ENCODE measurements around the gene SUPT4H1. TPM values are rescaled to one million over a fixed set of nuclear protein-coding genes. Genes with fewer than 3 reads are reported as not detected.

Gene SUPT4H1
- total and polyA plus RNA-seq, 9 of the 15 experiments (the other 6 are each of a cell fraction or from before 2014, with no cell fraction given): 62.1 to 320 (median 117) TPM

- TF ChIP-seq ZNF766 (CRISPR knock-in tag; conservative IDR thresholded peaks at IDR 0.05) (peak; percentile 19; the same call in 1 of the 2 replicates), ZFP30 (CRISPR knock-in tag; IDR thresholded peaks at IDR 0.05; ENCODE audit: borderline replicate concordance) (no peak), SFPQ (IDR thresholded peaks at IDR 0.05; ENCODE audit: low read depth, low read length) (no peak), TFAM (CRISPR knock-in tag; conservative IDR thresholded peaks at IDR 0.05) (no peak), RBM34 (IDR thresholded peaks at IDR 0.05; ENCODE audit: borderline replicate concordance, insufficient read depth, low read length) (no peak), THRAP3 (IDR thresholded peaks at IDR 0.05; ENCODE audit: borderline replicate concordance) (no peak), POLR2G (IDR thresholded peaks at IDR 0.05; ENCODE audit: low read depth, low read length) (peak; percentile 86), ZNF518B (CRISPR knock-in tag; IDR thresholded peaks at IDR 0.05) (no peak), CREB1 (IDR thresholded peaks at IDR 0.05) (0 out of 2 replicates have a peak, but pooled peaks have one; percentile 18), CREB1 (CRISPR knock-in tag; IDR thresholded peaks at IDR 0.05) (no peak), SAP30 (IDR thresholded peaks at IDR 0.05; ENCODE audit: borderline replicate concordance, insufficient read depth, low read depth, low read length, poor library complexity, severe bottlenecking) (no peak), ELF4 (CRISPR knock-in tag; IDR thresholded peaks at IDR 0.05) (peak; percentile 52; the same call in 1 of the 2 replicates), ZNF408 (CRISPR knock-in tag; IDR thresholded peaks at IDR 0.05; ENCODE audit: low read depth) (no peak), ZBTB1 (CRISPR knock-in tag; IDR thresholded peaks at IDR 0.05; ENCODE audit: borderline replicate concordance, low read depth) (no peak), CREB5 (CRISPR knock-in tag; IDR thresholded peaks at IDR 0.05) (0 out of 2 replicates have a peak, but pooled peaks have one; percentile 8), HDAC1 (IDR thresholded peaks at IDR 0.05) (peak in 1 of 2 experiments; percentile 78; a peak in 2 of 4 replicates), ZNF668 (CRISPR knock-in tag; IDR thresholded peaks at IDR 0.05) (no peak)
Observed at GRCh38 chr17:58338841-58339754, 12.9 kb downstream of the SUPT4H1 start (continued).
